ENCODE data around the gene FYB2. TPM values are rescaled to one million over a fixed set of nuclear protein-coding genes. Genes with fewer than 3 reads are reported as not detected.

Gene FYB2
- total RNA-seq, 1 experiment from 2014 or later = not detected

DNA sequence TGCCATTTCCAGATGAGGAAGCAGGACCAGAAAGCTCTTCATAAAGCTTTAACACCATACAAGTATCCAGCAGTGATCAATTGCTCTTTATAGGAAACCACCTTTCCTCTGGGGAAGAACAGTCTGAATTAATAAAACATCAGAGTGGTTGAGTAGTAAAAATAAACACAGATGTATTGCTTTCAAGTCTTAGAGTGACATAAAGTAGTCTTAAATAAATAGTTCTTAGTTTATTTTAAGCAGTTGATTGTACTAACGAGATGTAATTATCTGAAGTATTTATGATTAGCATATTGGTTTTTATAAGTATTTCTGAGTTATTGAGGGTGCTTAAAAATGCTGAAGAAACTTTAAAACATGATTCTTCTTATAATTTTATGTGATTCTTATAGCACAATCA, 107.1 kb downstream of the FYB2 start:
- CTCF ChIA-PET = interaction anchor here (0.8 to 1.8 kb wide), 4 partner anchors 89 to 1426 kb away, joined by 3 to 7 read pairs (median 4); no protein-coding TSS in a partner anchor
- Mint-ChIP-seq H3K36me3 (ENCODE audit: insufficient read depth, unreplicated experiment) (no peaks in the 10 kb centered on the region), H3K27ac (ENCODE audit: low read depth, unreplicated experiment) (no peak overlapping the region), H3K4me3 (ENCODE audit: unreplicated experiment) (no peak overlapping the region), H3K27me3 (ENCODE audit: insufficient read depth, unreplicated experiment) (no peaks in the 10 kb centered on the region), H3K9me3 (ENCODE audit: unreplicated experiment) (no peaks in the 10 kb centered on the region), H3K4me1 (ENCODE audit: insufficient read depth, unreplicated experiment) (peaks cover 6% of the 10 kb centered on the region)
- TF ChIP-seq, protein P1, sequence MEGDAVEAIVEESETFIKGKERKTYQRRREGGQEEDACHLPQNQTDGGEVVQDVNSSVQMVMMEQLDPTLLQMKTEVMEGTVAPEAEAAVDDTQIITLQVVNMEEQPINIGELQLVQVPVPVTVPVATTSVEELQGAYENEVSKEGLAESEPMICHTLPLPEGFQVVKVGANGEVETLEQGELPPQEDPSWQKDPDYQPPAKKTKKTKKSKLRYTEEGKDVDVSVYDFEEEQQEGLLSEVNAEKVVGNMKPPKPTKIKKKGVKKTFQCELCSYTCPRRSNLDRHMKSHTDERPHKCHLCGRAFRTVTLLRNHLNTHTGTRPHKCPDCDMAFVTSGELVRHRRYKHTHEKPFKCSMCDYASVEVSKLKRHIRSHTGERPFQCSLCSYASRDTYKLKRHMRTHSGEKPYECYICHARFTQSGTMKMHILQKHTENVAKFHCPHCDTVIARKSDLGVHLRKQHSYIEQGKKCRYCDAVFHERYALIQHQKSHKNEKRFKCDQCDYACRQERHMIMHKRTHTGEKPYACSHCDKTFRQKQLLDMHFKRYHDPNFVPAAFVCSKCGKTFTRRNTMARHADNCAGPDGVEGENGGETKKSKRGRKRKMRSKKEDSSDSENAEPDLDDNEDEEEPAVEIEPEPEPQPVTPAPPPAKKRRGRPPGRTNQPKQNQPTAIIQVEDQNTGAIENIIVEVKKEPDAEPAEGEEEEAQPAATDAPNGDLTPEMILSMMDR (IDR thresholded peaks at IDR 0.05; ENCODE audit: unreplicated experiment) = no peak
- no peak for DNase-seq (ENCODE audit: unreplicated experiment)
- intact Hi-C loops (cut with micrococcal nuclease) = loop anchor here (5.0 kb wide), 1 partner anchor 1425 kb away; no protein-coding TSS in a partner anchor
- POLR2A ChIA-PET = no interaction called here
- no TSS peak for BruUV-seq (replicated peaks)

DNA sequence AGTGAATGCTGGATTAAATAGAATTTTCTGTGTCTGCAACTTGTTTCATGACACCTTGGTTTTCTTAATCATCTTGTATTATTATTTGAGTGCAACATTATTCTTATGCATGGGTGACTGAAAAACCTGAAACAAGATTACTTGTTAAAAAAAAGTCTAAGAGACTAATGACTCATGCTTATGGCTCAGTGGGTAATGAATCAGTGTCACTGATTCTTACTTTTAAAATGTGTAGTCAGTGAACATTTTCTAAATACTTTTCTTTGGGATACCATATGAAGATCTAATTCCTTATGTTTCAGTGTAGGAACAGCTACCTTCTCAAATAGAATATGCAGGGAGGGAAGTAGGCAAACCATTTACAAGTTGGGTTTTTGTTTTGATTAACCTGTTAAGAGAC, 108.6 kb downstream of the FYB2 start:
- Mint-ChIP-seq H3K27ac (ENCODE audit: low read depth, unreplicated experiment) (no peak overlapping the region), H3K4me3 (ENCODE audit: unreplicated experiment) (no peak overlapping the region), H3K9me3 (ENCODE audit: unreplicated experiment) (no peaks in the 10 kb centered on the region), H3K4me1 (ENCODE audit: insufficient read depth, unreplicated experiment) (peaks cover 6% of the 10 kb centered on the region), H3K36me3 (ENCODE audit: insufficient read depth, unreplicated experiment) (no peaks in the 10 kb centered on the region), H3K27me3 (ENCODE audit: insufficient read depth, unreplicated experiment) (no peaks in the 10 kb centered on the region)
- TF ChIP-seq, protein P1 (IDR thresholded peaks at IDR 0.05; ENCODE audit: unreplicated experiment) = no peak
- DNase-seq (ENCODE audit: unreplicated experiment) = peak; percentile 38
- intact Hi-C loops (cut with micrococcal nuclease) = loop anchor here (1.0 to 5.0 kb wide), 2 partner anchors 111 to 1423 kb away; no protein-coding TSS in a partner anchor
- BruUV-seq (replicated peaks) = no TSS peak
- ChIA-PET CTCF (interaction anchor here (0.6 to 3.8 kb wide), 10 partner anchors 12 to 1430 kb away, joined by 3 to 24 read pairs (median 6); partner anchors contain the start of gene PLPP3), POLR2A (interaction anchor here (1.1 to 1.5 kb wide), 2 partner anchors 8 to 86 kb away, joined by 3 to 6 read pairs; no protein-coding TSS in a partner anchor)

DNA sequence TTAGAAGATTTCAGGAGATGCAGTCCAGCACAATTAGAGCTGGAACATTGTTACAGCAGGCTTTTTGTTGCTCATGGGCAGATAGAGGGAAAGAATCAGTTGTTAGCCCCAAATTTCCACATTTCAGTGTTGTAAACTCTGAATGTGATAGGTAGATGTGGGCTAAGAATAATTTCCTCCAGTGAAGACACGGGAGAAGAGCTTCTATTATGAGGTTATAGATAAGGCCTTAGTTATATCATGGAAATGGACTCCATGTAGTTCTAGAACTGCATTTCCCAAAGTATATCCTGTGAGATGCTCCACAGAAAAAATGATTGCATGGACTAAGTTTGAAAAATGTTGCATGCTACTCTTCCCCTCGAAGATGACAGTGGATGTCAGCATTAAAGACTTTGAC, 109.2 kb downstream of the FYB2 start:
- BruUV-seq (replicated peaks) = no TSS peak
- H3K9me3 Mint-ChIP-seq (ENCODE audit: unreplicated experiment) = no peaks in the 10 kb centered on the region

DNA sequence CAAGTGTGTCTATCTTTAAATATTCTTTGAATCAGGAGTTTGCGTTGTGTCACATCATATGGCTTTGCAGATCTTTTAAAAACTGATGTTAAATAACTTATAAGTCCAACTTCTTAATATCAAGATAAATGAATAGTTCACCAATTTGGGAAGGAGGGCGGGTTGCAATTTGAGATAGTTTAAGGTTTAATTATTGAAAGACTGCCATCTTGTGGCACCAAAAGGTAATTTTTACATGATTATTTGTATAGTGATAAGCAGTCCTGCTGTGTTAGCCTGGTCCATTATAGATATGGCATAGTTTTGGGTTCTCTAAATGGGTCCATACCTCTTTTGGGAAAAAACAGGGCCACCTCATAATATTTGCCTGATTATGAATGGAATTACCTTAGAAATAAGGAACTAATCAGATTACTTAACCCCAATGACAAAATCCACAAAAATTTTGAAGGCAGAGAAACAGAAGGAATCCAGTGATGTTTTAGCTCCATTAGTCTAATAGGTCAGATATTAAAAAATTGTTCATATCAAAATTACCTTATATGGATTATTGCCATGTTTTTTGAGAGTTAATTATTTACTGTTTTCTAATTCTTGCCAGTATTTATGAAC, 109.8 kb downstream of the FYB2 start:
- peak; percentile 69 for DNase-seq (ENCODE audit: unreplicated experiment)
- ChIA-PET CTCF (interaction anchor here (0.5 to 3.8 kb wide), 31 partner anchors 9 to 1649 kb away, joined by 3 to 24 read pairs (median 4); partner anchors contain the start of gene PLPP3), POLR2A (interaction anchor here (0.6 to 1.2 kb wide), 4 partner anchors 21 to 488 kb away, joined by 3 to 5 read pairs (median 4); partner anchors contain the start of gene PLPP3)
- Mint-ChIP-seq H3K36me3 (ENCODE audit: insufficient read depth, unreplicated experiment) (no peaks in the 10 kb centered on the region), H3K9me3 (ENCODE audit: unreplicated experiment) (no peaks in the 10 kb centered on the region), H3K27ac (ENCODE audit: low read depth, unreplicated experiment) (no peak overlapping the region), H3K27me3 (ENCODE audit: insufficient read depth, unreplicated experiment) (no peaks in the 10 kb centered on the region), H3K4me3 (ENCODE audit: unreplicated experiment) (no peak overlapping the region), H3K4me1 (ENCODE audit: insufficient read depth, unreplicated experiment) (peaks cover 6% of the 10 kb centered on the region)
- BruUV-seq (replicated peaks) = no TSS peak
- TF ChIP-seq, protein P1 (IDR thresholded peaks at IDR 0.05; ENCODE audit: unreplicated experiment) = peak; percentile 66
- intact Hi-C loops (cut with micrococcal nuclease) = loop anchor here (2.0 to 5.0 kb wide), 2 partner anchors 125 to 1567 kb away; no protein-coding TSS in a partner anchor

More for the DNA sequence above, 109.2 kb downstream of the FYB2 start:
- no peak overlapping the region for H3K27ac Mint-ChIP-seq (ENCODE audit: low read depth, unreplicated experiment)
- peaks cover 6% of the 10 kb centered on the region for H3K4me1 Mint-ChIP-seq (ENCODE audit: insufficient read depth, unreplicated experiment)
- TF ChIP-seq, protein P1 (IDR thresholded peaks at IDR 0.05; ENCODE audit: unreplicated experiment) = no peak
- no peaks in the 10 kb centered on the region for H3K27me3 Mint-ChIP-seq (ENCODE audit: insufficient read depth, unreplicated experiment)
- no peaks in the 10 kb centered on the region for H3K36me3 Mint-ChIP-seq (ENCODE audit: insufficient read depth, unreplicated experiment)
- intact Hi-C loops (cut with micrococcal nuclease) = loop anchor here (1.0 to 5.0 kb wide), 4 partner anchors 111 to 1568 kb away; no protein-coding TSS in a partner anchor
- ChIA-PET CTCF (interaction anchor here (0.5 to 3.8 kb wide), 22 partner anchors 10 to 1650 kb away, joined by 3 to 24 read pairs (median 5); partner anchors contain the start of gene PLPP3), POLR2A (interaction anchor here (0.6 to 1.2 kb wide), 3 partner anchors 21 to 133 kb away, joined by 3 to 5 read pairs (median 3); partner anchors contain the start of gene PLPP3)
- H3K4me3 Mint-ChIP-seq (ENCODE audit: unreplicated experiment) = no peak overlapping the region
- DNase-seq (ENCODE audit: unreplicated experiment) = no peak

Measured in MCF 10A (cell line).